Skin epidermis (tissue), 12 donors: ENCODE measurements around the gene STAP1.
"Not testable (repeated sequence)": the region's sequence is repeated elsewhere in the genome, so short reads cannot be mapped to it uniquely, and the experiment has no call there.

Source experiments
- H3K27ac ChIP-seq, 21 experiments: fragments of 200-600 bp; sonication (generic) in 11 of 21; one replicate each; pipeline ENCODE4 v1.5.0; 2020; ENCODE audit warnings: mild to moderate bottlenecking in 3 of 21, inconsistent platforms in 2 of 21, moderate library complexity in 2 of 21
- H3K4me3 ChIP-seq, 7 experiments: fragments of 200-600 bp; sonication (generic) in 2 of 7; one replicate each; pipeline ENCODE4 v1.5.0; 2020; ENCODE audit warnings: inconsistent platforms in 2 of 7, mild to moderate bottlenecking in 2 of 7, moderate library complexity in 1 of 7

STAP1 gene

DNA sequence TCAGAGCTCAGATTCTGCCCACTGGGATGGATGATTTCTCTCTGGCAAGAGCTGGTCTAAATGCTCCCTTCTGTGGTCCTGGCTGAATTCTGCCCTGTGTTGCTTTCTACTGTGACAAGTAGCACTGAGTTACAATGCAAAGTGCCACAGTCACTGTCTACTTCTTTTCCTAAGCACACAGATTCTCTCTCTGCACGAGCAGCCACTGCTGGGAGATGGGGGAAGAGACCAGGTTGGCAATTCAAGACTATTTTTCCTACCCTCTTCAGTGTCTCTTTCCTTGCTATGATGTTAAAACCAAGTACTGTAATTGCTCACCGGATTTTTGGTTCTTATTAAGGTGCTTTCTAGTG, 45.5 kb downstream of the STAP1 start:
- no peak overlapping the region for H3K4me3 ChIP-seq

DNA sequence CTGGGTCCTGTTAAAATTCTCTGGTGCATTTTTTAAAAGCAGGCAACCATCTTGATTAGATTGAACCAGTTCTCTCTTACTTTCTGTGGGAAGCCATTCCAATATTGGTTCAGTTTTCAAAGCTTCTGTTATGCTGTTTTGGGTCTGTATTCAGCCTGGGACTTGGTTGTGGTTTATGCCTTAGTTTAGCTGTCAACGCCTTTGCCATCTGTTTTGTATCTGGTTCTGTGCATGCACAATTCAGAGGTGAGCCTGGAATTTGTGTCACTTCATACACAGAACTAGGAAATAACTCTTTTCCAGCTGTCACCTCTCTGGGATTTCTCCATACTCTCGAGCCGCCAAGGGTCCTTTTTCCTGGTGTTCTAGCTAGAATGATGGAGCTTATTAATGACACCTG, 46.2 kb downstream of the STAP1 start:
- no peak overlapping the region for H3K27ac ChIP-seq
- H3K4me3 ChIP-seq = no peak overlapping the region

More for the DNA sequence above, 45.5 kb downstream of the STAP1 start:
- no peak overlapping the region for H3K27ac ChIP-seq

DNA sequence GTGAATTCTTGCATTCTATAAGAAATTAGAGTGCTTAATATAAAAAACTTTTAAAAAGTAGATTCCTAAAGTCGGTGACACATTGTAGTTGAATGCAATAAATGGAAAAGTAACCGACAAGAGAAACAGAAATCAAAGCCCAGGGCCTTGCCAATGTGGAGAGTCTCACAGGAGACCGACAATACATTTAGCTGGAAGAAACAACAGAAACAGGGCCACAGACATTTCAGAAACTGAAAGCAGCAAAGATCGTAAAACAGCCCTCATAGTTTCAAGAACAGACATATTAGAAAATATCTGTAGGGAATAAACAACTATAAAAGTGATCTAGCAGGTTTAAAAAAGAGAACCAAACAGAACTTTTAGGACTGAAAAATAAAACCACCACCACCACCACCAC, 49.5 kb downstream of the STAP1 start:
- no peak overlapping the region for H3K4me3 ChIP-seq
- H3K27ac ChIP-seq = no peak overlapping the region

DNA sequence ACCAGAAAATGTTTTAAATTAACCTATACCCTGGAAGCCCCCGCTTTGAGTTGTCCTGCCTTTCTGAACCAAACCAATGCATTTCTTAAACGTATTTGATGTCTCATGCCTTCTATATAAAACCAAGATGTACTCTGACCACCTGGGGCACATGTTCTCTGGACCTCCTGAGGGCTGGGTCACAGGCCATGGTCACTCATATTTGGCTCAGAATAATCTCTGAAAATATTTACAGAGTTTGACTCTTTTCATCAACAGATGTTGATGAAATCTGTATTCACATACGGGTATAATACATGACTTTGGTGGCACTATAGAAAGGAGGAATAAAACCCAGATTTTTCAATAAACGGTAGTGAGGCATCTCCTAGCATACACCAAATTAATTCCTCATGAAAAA, 55.7 kb downstream of the STAP1 start:
- Histone ChIP-seq H3K27ac (no peak overlapping the region), H3K4me3 (no peak overlapping the region)

DNA sequence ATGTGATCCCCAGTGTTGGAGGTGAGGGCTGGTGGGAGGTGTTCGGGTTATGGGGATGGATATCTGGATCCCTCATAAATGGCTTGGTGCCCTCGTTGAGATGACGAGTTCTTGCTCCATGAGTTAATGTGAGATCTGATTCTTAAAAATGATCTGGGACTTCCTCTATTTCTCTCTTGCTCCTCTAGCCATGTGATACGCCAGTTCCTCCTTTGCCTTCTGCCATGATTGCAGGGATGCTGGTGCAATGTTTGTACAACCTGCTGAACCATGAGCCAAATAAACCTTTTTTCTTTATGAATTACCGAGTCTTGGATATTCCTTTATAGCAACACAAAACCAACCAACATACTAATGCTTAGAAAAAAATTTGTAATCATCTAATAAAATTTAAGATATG, 56.6 kb downstream of the STAP1 start:
- Histone ChIP-seq H3K4me3 (no peak overlapping the region), H3K27ac (no peak overlapping the region)

DNA sequence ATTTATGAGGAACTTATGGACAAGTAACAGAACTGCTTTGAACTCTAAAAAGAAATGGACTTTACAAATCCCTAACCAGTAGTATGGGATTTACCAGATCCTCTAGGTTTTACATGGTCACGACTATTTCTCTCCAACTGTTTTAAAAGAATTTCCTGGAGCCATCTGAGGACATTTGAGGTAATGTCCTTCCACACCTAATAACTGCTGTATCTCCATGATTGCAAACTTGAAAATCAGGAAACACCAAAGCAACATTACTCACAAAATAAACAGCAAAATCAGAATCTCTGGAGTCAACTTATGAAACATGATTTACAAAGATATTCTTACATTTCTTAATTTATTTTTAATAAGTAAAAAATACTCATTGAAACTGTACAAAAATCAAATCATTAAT, 58.0 kb downstream of the STAP1 start:
- no peak overlapping the region for H3K27ac ChIP-seq
- H3K4me3 ChIP-seq = no peak overlapping the region

DNA sequence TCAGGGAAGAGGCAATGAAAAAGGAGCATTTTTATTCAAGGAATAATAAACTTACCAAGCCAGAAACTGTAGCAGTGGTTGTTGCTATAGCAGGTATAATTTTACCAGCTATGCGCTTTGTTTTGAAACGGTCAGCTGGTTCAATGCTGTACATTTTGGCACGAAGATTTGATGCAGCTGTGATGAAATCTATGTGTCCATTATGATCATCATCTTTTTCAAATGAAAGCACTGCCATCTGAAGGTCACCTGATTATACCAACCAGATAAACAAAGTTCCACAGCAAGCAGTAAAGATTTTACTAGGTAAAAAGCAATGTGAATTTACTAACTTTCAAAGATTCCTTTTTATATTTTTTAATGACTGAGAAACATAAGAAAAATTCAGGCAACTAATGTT, 66.4 kb downstream of the STAP1 start:
- no peak overlapping the region for H3K4me3 ChIP-seq
- H3K27ac ChIP-seq = no peak overlapping the region

DNA sequence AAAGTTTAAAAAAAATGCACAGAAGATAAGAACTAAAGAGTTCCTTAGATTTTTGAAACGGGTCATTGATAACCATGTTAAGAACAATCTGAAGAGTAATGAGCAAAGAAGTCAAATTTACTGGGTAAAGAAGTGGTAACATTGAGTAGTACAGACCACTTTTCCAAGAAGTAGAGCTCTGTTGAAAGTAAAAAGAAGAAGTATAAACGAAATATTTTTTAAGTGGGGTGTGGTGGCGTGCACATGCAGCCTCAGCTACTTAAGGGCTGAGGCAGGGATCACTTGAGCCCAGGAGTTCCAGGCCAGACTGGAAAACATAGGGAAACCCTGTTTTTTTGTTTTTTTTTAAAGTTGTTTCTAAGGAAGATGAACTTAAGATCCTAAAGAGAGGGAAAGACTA, 74.0 kb downstream of the STAP1 start:
- Histone ChIP-seq H3K27ac (no peak overlapping the region), H3K4me3 (no peak overlapping the region)

DNA sequence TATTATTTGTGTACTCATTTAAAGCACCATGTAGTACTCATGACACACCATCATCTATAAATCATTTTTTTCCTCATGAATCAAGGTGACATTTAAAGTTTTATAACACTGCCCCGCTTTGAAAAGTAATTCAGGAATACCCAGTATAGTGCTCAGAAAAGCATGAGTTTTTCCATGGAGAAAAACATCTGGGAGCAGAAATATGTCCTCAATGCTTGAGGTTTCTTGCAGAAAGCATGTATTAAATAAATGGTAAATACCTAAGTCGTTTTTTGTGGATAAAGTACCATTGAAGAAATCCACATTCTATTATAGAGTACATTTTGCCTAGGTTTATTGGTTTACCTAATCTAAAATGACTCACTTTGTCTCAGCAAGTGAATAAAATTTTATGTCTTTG, 76.2 kb downstream of the STAP1 start:
- H3K4me3 ChIP-seq = no peak overlapping the region
- H3K27ac ChIP-seq = no peak overlapping the region

DNA sequence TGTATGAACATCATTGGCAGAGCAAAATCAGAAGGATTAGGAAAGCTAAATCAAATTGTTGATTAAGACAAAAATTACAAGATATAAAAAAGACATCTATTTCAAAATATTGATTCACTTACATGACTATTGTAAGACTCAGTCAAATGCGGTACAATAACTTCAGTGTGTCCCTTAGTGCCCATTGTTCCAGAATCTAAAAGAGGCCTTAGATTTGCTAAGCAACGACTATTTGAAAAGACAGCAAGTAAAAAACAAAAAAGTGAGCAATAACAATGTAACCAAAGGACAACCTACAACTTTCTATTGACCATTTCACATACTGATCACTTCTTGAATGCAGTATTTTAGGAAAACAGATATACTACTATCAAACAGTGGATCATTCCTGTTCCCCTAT, 76.8 kb downstream of the STAP1 start:
- H3K4me3 ChIP-seq = no peak overlapping the region
- H3K27ac ChIP-seq = no peak overlapping the region

DNA sequence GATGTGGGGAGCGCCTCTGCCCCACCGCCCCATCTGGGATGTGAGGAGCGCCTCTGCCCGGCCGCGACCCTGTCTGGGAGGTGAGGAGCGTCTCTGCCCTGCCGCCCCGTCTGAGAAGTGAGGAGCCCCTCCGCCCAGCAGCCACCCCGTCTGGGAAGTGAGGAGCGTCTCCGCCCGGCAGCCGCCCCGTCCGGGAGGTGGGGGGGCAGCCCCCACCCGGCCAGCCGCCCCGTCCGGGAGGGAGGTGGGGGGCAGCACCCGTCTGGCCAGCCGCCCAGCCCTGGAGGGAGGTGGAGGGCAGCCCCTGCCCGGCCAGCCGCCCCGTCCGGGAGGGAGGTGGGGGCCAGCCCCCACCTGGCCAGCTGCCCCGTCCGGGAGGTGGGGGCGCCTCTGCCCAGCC, 78.5 kb downstream of the STAP1 start:
- not testable (repeated sequence) for H3K27ac ChIP-seq, H3K4me3 ChIP-seq

DNA sequence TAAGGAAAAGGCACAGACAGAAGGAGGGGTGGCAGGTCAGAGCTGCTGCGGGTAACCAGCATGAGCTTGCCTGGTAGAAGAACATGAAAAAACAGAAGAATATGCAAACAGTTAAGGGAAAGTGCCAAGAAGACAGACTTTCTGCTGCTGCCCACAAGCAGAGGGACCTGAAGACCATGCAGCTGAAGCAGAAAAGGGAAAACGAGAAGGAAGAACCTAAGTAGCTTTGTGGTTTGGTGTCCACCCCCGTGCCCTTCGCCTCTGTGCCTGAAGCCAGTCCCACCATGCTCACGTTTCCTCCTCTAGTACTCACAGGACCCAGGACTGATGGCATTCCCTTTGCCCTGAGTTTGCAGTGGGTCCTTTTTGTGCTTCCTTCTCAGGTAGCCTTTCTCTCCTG, 79.6 kb downstream of the STAP1 start:
- no peak overlapping the region for H3K4me3 ChIP-seq
- no peak overlapping the region for H3K27ac ChIP-seq

DNA sequence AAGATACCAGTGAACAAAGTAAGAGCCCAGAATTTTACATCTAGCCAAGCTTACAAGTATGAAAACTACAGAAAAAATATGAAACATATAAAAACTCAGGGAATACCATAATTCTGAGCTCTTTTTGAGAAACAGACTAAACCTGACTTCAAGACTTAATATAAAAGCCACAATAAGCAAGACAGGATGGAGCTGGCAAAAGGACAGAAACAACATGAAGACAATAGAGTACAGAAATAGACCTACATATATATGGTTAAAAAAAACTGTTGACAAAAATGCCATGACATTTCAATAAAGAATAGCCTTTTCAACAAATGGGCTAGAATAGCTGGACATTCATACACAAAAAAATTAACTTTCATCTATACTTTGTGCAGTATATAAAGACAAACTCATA, 93.0 kb downstream of the STAP1 start:
- Histone ChIP-seq H3K4me3 (no peak overlapping the region), H3K27ac (no peak overlapping the region)
